Breast epithelium (tissue), 4 donors: ENCODE data around the gene CDHR2. TPM values are rescaled to one million over a fixed set of nuclear protein-coding genes. Genes with fewer than 3 reads are reported as not detected.

ENCODE experiments used
- DNase-seq, 2 donors: peaks; one replicate each; pipeline ENCODE4 v3.0.0-alpha.2; 2019; ENCODE audit warnings: low spot score in 2 of 2
- H3K27ac ChIP-seq, 2 donors: fragments of 200-600 bp; sonication (generic) in 1 of 2; one replicate each; pipeline ENCODE4 v1.5.1; 2016 to 2019; ENCODE audit warnings: mild to moderate bottlenecking in 1 of 2
- H3K27me3 ChIP-seq, 2 donors: fragments of 200-600 bp; sonication (generic) in 1 of 2; one replicate each; pipeline versions ENCODE4 v1.5.1 to v1.6.0; 2017 to 2019; ENCODE audit warnings: control low read depth in 1 of 2, mild to moderate bottlenecking in 1 of 2
- H3K36me3 ChIP-seq: fragments of 200-600 bp; one replicate; pipeline ENCODE4 v1.5.1; 2019
- H3K4me1 ChIP-seq, 2 donors: fragments of 200-600 bp; sonication (generic); one replicate each; pipeline ENCODE4 v1.5.1; 2016 to 2019; ENCODE audit warnings: control low read depth in 1 of 2
- H3K4me3 ChIP-seq, 3 donors: fragments of 200-600 bp; sonication (generic); 1 replicate in 2 of 3; 2 replicates in 1 of 3; pipeline ENCODE4 v1.5.1; 2016 to 2019; ENCODE audit warnings: mild to moderate bottlenecking in 3 of 3, moderate library complexity in 2 of 3
- H3K9me3 ChIP-seq, 2 donors: fragments of 200-600 bp; sonication (generic) in 1 of 2; one replicate each; pipeline ENCODE4 v1.5.1; 2016 to 2019; ENCODE audit warnings: control low read depth in 1 of 2
- POLR2A ChIP-seq: fragments of 450-650 bp; IDR thresholded peaks from one replicate; pipeline ENCODE4 v1.6.1; 2016; ENCODE audit warnings: antibody characterized with exemption, mild to moderate bottlenecking, moderate library complexity
- POLR2AphosphoS5 ChIP-seq, 3 donors: sonication (generic); formaldehyde crosslinking; IDR thresholded peaks; one replicate each; pipeline ENCODE4 v1.6.1; 2017; ENCODE audit warnings: antibody characterized with exemption in 3 of 3
- intact Hi-C: fragments of 100-400 bp; cut with DNase I; formaldehyde crosslinking; loops from one replicate; pipeline ENCODE4 v1.15.1; 2023; ENCODE audit warnings: low total_unique reads
- total RNA-seq, 3 donors: library from RNA; depleted of rRNA; stranded (reverse); fragments of >200 nt; gene quantifications; one replicate each; pipeline ENCODE4 v1.1.0, GENCODE V29; 2016
- TF ChIP-seq, protein P1 (sequence below), 3 donors: fragments of 450-650 bp; IDR thresholded peaks; one replicate each; pipeline ENCODE4 v1.5.1; 2016 to 2017; ENCODE audit warnings: antibody characterized with exemption in 3 of 3, mild to moderate bottlenecking in 3 of 3, moderate library complexity in 3 of 3

CDHR2 gene
- total RNA-seq, 3 donors from 2014 or later, result 2.3 TPM; not detected in 2

DNA sequence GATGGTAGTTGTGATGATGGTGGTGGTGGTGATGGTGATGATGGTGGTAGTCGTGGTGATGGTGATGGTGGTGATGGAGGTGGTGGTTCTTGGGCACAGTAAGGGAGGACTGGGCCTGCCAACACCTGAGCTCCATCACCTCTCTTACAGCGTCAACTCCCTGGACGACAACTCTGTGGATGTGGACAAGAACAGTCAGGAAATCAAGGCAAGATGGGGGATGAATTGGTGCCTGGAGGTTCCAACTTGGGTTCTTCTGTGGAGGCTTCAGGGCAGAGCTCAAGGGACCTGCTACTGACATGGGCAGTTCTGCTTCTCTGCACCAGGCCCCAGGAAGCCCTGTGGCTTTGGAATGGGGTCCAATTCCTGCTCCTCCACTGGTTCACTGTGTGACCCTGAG lies 43.4 kb downstream of the CDHR2 start:
- intact Hi-C loops, result no loop called here
- peaks cover 0 to 8% of the 10 kb centered on the region in 2 donors for H3K27me3 ChIP-seq
- H3K9me3 ChIP-seq, result no peaks in the 10 kb centered on the region
- no peak for DNase-seq
- TF ChIP-seq POLR2AphosphoS5 (IDR thresholded peaks at IDR 0.05) (no peak), POLR2A (no peak)
- TF ChIP-seq, protein P1, sequence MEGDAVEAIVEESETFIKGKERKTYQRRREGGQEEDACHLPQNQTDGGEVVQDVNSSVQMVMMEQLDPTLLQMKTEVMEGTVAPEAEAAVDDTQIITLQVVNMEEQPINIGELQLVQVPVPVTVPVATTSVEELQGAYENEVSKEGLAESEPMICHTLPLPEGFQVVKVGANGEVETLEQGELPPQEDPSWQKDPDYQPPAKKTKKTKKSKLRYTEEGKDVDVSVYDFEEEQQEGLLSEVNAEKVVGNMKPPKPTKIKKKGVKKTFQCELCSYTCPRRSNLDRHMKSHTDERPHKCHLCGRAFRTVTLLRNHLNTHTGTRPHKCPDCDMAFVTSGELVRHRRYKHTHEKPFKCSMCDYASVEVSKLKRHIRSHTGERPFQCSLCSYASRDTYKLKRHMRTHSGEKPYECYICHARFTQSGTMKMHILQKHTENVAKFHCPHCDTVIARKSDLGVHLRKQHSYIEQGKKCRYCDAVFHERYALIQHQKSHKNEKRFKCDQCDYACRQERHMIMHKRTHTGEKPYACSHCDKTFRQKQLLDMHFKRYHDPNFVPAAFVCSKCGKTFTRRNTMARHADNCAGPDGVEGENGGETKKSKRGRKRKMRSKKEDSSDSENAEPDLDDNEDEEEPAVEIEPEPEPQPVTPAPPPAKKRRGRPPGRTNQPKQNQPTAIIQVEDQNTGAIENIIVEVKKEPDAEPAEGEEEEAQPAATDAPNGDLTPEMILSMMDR (IDR thresholded peaks at IDR 0.05), result no peak
- H3K4me1 ChIP-seq, result no peaks in the 10 kb centered on the region
- no peak overlapping the region for H3K4me3 ChIP-seq
- no peak overlapping the region for H3K27ac ChIP-seq
- H3K36me3 ChIP-seq, result no peaks in the 10 kb centered on the region

DNA sequence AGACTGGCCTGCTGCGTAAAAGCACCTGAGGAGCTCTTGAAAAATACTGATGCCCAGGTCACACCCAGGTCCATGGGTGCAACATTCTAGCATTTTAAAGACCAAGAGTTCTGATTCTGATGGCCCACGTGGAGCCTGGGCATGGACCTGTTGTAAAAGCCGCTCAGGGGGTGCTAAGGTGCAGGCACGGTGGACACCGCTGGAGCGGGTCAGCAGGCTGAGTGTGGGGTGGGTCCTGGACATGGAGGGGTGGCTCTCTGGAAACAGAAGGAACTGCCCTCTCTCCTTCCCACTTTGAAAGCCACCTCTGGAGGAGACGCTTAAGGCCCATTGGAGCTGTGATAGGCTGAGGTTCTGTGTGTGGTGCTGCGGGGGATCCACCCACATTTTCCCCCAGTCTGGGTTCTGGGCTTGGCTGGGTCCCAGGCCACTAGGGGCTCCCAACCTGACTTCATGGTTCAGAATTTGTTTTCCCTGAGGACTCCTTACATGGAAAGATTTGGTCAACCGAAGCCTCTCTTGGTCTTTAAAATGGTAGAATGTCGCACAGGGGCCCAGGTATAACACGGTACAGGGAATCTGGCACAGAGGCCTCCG lies 44.2 kb downstream of the CDHR2 start:
- no peak for TF ChIP-seq POLR2AphosphoS5 (IDR thresholded peaks at IDR 0.05)
- TF ChIP-seq, protein P1 (IDR thresholded peaks at IDR 0.05), result no peak
- no peak for TF ChIP-seq POLR2A
- Histone ChIP-seq H3K4me1 (no peaks in the 10 kb centered on the region), H3K4me3 (no peak overlapping the region), H3K9me3 (no peaks in the 10 kb centered on the region), H3K27me3 (peaks cover 0 to 8% of the 10 kb centered on the region in 2 donors), H3K27ac (no peak overlapping the region), H3K36me3 (no peaks in the 10 kb centered on the region)
- intact Hi-C loops, result no loop called here
- DNase-seq, result no peak

DNA sequence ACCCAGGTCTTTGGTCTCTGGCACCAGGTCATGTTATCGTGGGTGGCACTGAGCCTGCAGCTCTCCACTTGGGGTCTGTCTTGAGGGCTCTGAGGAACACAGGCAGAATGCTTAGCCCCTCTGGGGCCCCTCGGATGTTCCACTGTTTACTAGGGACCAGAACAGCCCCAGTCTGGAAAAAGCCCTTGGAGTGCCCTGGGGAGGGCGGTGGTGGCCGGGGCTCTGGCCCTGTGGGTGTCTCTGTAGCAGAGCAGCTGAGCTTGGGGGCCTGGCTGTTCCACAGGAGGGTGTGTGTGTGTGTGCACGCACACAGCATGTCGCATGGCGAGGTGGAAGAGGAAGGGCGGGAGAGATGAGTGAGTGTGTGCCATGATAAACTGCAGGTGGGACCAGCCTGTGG lies 45.4 kb downstream of the CDHR2 start:
- H3K27me3 ChIP-seq, result peaks cover 0 to 8% of the 10 kb centered on the region in 2 donors

DNA sequence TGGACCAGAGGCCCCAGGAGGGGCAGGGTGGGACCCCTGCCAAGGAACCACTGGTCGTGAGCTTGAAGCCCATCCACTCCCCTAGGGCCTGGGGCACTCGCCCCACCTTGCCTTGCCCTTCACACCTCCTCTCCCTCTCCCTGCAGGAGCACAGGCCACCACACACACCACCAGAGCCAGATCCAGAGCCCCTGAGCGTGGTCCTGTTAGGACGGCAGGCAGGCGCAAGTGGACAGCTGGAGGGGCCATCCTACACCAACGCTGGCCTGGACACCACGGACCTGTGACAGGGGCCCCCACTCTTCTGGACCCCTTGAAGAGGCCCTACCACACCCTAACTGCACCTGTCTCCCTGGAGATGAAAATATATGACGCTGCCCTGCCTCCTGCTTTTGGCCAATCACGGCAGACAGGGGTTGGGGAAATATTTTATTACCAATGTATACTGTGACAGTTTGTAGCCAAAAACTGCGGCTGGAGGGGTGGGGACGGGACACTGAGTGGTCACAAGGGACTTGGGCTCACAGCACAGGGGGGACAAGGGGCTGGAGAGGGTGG lies 46.3 kb downstream of the CDHR2 start:
- peaks cover 0 to 8% of the 10 kb centered on the region in 2 donors for H3K27me3 ChIP-seq
- TF ChIP-seq, protein P1 (IDR thresholded peaks at IDR 0.05), result no peak
- TF ChIP-seq POLR2AphosphoS5 (IDR thresholded peaks at IDR 0.05), result no peak
- TF ChIP-seq POLR2A, result no peak
- no peaks in the 10 kb centered on the region for H3K4me1 ChIP-seq
- H3K4me3 ChIP-seq, result no peak overlapping the region
- no peak for DNase-seq
- no peaks in the 10 kb centered on the region for H3K9me3 ChIP-seq
- no peak overlapping the region for H3K27ac ChIP-seq
- intact Hi-C loops, result no loop called here
- no peaks in the 10 kb centered on the region for H3K36me3 ChIP-seq

More for the DNA sequence above, 45.4 kb downstream of the CDHR2 start:
- no peaks in the 10 kb centered on the region for H3K4me1 ChIP-seq
- no peaks in the 10 kb centered on the region for H3K36me3 ChIP-seq
- intact Hi-C loops, result no loop called here
- no peak overlapping the region for H3K4me3 ChIP-seq
- no peak overlapping the region for H3K27ac ChIP-seq
- TF ChIP-seq POLR2A (no peak), POLR2AphosphoS5 (IDR thresholded peaks at IDR 0.05) (no peak)
- TF ChIP-seq, protein P1 (IDR thresholded peaks at IDR 0.05), result no peak
- DNase-seq, result no peak
- no peaks in the 10 kb centered on the region for H3K9me3 ChIP-seq

DNA sequence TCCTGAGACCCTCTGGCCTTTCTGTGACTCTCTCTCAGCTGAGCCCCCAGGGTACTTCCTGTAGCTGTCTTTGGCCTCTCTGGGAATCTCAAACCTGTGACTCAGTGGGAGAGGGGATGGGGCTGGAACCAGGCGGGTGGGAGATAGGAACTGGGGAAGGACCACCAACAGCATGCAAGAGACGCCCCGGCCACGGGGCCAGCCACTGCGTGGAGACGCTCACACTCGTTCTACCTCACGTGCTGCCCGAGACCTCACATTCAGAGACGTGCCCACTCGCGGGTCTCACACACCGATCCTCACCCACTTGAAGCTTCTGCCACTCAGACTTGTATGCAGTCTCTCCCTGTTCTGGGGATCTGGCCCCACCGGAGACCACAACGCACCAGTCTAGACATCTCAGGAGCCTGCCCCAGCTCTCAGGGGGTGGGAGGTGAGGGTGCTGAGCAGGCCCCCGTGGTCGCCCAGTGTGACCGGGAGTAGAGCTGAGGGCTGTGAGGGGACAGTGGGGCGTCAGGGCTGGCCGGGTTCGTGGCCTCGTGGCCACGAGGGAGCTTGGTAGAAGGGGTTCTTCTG lies 47.0 kb downstream of the CDHR2 start:
- Histone ChIP-seq H3K27me3 (peaks cover 0 to 8% of the 10 kb centered on the region in 2 donors), H3K4me1 (no peaks in the 10 kb centered on the region), H3K9me3 (no peaks in the 10 kb centered on the region), H3K27ac (no peak overlapping the region), H3K4me3 (peak overlapping the region in 2 of 3 donors; percentile 46 to 63), H3K36me3 (no peaks in the 10 kb centered on the region)
- intact Hi-C loops, result no loop called here
- no peak for DNase-seq
- TF ChIP-seq POLR2AphosphoS5 (IDR thresholded peaks at IDR 0.05) (no peak), POLR2A (no peak)
- TF ChIP-seq, protein P1 (IDR thresholded peaks at IDR 0.05), result no peak
